Middle frontal gyrus (tissue), 1 donor: ENCODE measurements around the gene ANXA6.
A peak's percentile ranks its signal among the peaks of the same experiment; 100 is the strongest.

ENCODE experiments used
- DNase-seq: peaks from one replicate; pipeline ENCODE4 v3.0.0-alpha.2; 2015; ENCODE audit warnings: low spot score; ENCODE audit errors: extremely low spot score

ANXA6 gene

GRCh38 chr5:151067632-151068432 lies 89.7 kb downstream of the ANXA6 start:
- no peak for DNase-seq

- no peak for DNase-seq
Measured at GRCh38 chr5:151066920-151067319, 90.7 kb downstream of the ANXA6 start.

GRCh38 chr5:151065609-151066008 lies 92.0 kb downstream of the ANXA6 start:
- DNase-seq: no peak

GRCh38 chr5:151064916-151065499 lies 92.6 kb downstream of the ANXA6 start:
- no peak for DNase-seq

DNA sequence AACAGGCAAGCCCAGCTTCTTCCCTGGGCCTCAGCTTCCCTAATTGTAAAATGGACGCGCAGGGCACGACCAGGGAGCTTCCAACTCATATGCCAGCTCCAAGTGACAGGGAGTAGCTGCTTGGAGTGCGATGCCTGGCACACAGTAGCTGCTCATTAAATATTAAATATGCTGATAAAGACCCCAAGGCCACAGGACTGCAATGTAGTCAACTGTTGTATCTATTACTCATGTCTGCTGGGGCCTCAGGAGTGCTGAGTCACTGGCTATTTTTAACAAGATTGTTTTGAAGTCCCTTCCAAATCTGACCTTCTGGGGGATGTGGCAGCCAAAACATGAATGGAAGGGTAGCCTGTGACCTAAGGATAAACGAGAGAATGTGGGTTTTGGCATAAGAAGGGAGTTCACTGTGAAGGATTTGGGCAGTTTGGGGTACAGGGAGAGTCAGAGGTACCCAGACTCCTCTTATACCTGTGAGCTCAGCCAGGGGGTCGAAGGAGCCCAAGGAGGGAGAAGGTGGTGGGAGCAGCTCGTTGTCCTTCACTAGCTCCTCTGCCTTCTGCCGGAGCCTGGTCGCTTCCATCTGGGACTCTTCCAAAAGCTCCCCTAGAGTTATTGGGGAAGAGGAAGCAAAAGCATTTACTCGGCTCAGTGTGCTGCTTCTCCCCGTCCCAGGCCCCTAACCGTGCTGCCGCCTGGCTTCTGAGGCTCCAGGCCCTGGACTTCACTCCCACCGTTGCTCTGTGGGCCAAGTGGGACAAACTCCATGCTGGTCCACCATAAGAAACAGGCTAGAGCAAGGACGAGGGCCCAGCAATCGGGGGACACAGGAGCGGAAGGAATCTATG lies 94.2 kb downstream of the ANXA6 start:
- DNase-seq: no peak

- DNase-seq: no peak
Measured at GRCh38 chr5:151062405-151063141, 95.0 kb downstream of the ANXA6 start.

DNA sequence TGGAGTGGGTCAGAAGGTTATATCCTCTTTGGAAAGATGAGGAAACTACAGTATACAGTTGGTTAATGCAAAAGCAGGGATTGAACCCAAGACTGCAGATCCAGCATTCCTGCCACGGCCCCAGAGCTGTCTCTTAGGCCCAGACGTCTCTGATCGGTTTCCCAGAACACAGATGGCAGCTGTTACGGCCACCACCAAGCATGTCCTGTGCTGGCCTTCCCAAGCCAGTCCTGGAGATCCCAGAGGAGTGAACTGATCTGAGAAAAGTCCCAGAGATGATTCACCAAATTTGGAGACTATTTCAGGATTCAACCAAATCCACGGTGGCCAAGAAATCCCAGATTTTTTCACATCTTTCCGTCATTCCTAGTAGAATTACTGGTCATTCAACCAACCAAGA lies 96.8 kb downstream of the ANXA6 start:
- DNase-seq: no peak

DNA sequence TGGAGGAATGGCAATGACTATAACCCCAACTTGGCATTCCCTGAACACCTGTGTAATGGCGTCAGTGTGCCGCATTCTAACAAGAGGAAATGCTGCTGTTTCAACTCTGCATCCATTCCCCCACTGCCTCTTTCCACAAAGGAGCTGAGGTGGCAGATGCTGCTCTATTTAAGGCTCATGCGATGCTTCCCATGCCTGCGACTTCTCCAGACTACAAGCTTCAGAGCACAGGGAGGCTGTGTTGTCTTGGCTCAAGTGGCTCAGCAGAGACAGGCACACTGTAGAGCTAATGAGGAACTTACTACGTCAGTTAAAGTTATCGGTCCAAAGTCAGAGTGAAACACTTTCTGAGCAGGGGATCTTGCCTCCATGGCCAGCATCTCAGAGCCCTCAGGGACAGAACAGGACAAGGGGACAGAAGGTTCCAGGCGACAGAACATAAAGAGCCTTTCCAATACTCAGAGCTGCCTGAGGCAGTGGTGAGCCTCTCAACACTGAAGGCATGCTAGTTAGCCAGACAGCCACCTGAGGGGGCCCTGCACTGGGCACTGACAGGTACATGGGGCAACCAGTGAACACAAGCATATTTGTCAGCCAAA lies 98.6 kb downstream of the ANXA6 start:
- peak; percentile 20 for DNase-seq

GRCh38 chr5:151058301-151058700 lies 99.3 kb downstream of the ANXA6 start:
- DNase-seq: no peak

- DNase-seq: no peak
Measured at GRCh38 chr5:151056379-151057325, 100.9 kb downstream of the ANXA6 start.

GRCh38 chr5:151055336-151055735 lies 102.2 kb downstream of the ANXA6 start:
- no peak for DNase-seq

- no peak for DNase-seq
Measured at GRCh38 chr5:151054709-151055108, 102.9 kb downstream of the ANXA6 start.

DNA sequence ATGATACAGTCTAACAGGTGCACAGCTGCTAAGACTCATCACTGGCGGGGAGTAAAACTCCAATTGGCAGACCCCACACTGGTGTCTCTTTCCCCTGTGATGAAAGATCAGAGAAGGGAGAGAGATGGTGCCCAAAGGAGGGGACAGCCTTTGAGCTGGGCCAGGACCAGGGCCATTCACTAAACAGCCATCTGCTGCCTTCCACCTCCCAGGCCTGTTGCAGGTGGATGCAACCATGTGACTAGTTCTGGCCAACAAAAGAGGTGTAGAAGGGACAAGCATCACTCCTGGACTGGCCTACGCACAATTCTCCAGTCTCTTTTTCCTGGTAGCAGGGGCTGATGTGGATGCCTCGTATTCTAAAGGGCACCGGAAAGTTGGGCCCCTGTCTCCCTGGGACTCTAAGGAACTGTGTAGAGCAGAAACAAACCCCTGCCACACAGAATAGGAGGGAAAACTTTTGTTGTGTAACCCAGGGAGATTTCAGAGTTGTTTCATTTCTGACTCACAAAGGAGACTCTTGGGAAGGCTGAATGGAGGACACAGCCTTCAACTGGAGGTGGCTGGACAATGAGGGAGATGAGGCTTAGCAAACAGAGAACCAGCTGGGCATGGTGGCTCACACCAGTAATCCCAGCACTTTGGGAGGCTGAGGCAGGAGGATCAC lies 103.7 kb downstream of the ANXA6 start:
- no peak for DNase-seq

- DNase-seq: no peak
Measured at GRCh38 chr5:151052836-151053235, 104.7 kb downstream of the ANXA6 start.

- DNase-seq: no peak
Measured at GRCh38 chr5:151051931-151052608, 105.5 kb downstream of the ANXA6 start.

DNA sequence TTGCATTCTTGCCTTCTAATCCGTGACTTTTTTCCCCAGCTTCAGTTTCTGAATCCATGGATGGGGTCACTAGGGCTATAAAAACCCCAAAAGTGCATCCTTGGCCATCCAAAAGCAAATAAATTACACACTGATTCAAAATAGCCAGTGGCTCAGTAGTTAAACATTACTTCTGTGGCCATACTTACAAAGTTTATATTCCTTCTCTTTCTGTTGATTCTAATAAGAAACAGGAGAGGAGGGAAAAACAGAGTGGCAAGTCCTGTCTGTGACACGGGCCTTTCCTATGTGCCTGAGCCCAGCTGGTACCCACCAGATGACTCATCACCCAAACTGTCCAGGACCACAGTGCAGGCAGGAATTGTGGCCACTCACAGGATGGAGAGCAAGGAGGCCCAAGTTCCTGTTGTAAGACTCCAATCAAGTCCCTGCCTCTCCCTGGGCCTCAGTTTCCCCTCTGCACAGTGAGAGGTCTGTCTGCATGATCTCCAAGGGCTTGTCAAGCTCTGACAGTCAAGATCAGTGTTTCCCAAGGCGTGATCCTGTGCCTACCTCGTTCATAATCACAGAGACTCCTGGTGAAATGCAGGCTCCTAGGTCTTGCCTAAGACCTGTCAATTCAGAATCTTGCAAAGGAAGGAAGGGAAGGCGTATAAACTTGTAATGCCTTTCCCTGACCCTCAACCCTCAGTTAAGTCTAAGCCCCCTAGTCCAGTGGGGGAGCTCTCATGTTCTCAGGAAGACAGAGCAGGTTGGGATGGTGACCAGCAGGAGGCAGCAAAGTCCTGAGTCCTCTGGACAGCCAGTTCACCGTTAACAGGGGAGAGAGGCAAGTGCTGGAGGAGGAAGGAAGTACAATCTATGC lies 106.3 kb downstream of the ANXA6 start:
- DNase-seq: peak; percentile 33
